Erythroblast (primary cell): ENCODE data around the gene CCDC12.

Experiments used
- GATA1 ChIP-seq: IDR thresholded peaks from 2 replicates; pipeline ENCODE4 v1.6.1; 2011; ENCODE audit warnings: low read depth, mild to moderate bottlenecking, control low read depth, low read length, moderate library complexity
- POLR2A ChIP-seq: IDR thresholded peaks from 2 replicates; pipeline ENCODE4 v1.6.1; 2011; ENCODE audit warnings: mild to moderate bottlenecking, low read length

GRCh38 chr3:46873521-46873920 is 103.0 kb downstream of the CCDC12 start:
- no peak for TF ChIP-seq POLR2A
- no peak for TF ChIP-seq GATA1
